Cardiac muscle cell (in vitro differentiated cells and primary cell): ENCODE measurements around the gene TMEM267. TPM values are rescaled to one million over a fixed set of nuclear protein-coding genes. Genes with fewer than 3 reads are reported as not detected.
"Not testable (repeated sequence)": the region's sequence is repeated elsewhere in the genome, so short reads cannot be mapped to it uniquely, and the experiment has no call there.

Source experiments
- DNase-seq, 2 donors: peaks; one replicate each; pipeline versions ENCODE4 v3.0.0 to v3.0.0-alpha.2; 2010 to 2017; ENCODE audit warnings: low read depth in 1 of 2, low spot score in 1 of 2
- H3K27ac ChIP-seq: fragments of 200-600 bp; sonication (generic); 2 replicates; pipeline ENCODE4 v1.5.1; 2016
- H3K27me3 ChIP-seq: fragments of 200-600 bp; sonication (generic); 2 replicates; pipeline ENCODE4 v1.6.0; 2016; ENCODE audit warnings: control low read depth
- H3K36me3 ChIP-seq: fragments of 200-600 bp; sonication (generic); 2 replicates; pipeline ENCODE4 v1.5.1; 2016; ENCODE audit warnings: control low read depth
- H3K4me1 ChIP-seq: fragments of 200-600 bp; sonication (generic); 2 replicates; pipeline ENCODE4 v1.8.1; 2017; ENCODE audit warnings: low read depth, mild to moderate bottlenecking, mixed run types
- H3K4me3 ChIP-seq: fragments of 200-600 bp; sonication (generic); 2 replicates; pipeline ENCODE4 v1.5.1; 2016; ENCODE audit warnings: mild to moderate bottlenecking
- H3K9me3 ChIP-seq: fragments of 200-600 bp; sonication (generic); 2 replicates; pipeline ENCODE4 v1.5.1; 2017; ENCODE audit warnings: low read depth, mild to moderate bottlenecking, control low read depth
- CTCF ChIP-seq: IDR thresholded peaks from 2 replicates; pipeline ENCODE4 v1.5.1; 2012; ENCODE audit warnings: low read depth, mild to moderate bottlenecking, low read length
- polyA plus RNA-seq: library from polyadenylated mRNA; unstranded; fragments of >200 nt; fragmentation: Nextera tagmentation; extraction: Ambion mirVana; gene quantifications from 2 replicates; pipeline ENCODE4 v1.2.1, GENCODE V29; 2016
- total RNA-seq: library from RNA; depleted of rRNA; stranded (reverse); fragments of >200 nt; gene quantifications from 2 replicates; pipeline ENCODE4 v1.2.3, GENCODE V29; 2016

The TMEM267 gene
- total and polyA plus RNA-seq, 2 experiments from 2014 or later, result 3.1 to 8.8 TPM

- Histone ChIP-seq H3K36me3 (no peaks in the 10 kb centered on the region), H3K4me3 (no peak overlapping the region), H3K27ac (no peak overlapping the region), H3K27me3 (no peaks in the 10 kb centered on the region), H3K4me1 (no peaks in the 10 kb centered on the region), H3K9me3 (no peaks in the 10 kb centered on the region)
- DNase-seq, result no peak
- no peak for TF ChIP-seq CTCF
Measured at GRCh38 chr5:43469671-43470391, 13.8 kb downstream of the TMEM267 start.

GRCh38 chr5:43467100-43467499 lies 16.6 kb downstream of the TMEM267 start:
- Histone ChIP-seq H3K36me3 (no peaks in the 10 kb centered on the region), H3K27ac (no peak overlapping the region), H3K4me3 (no peak overlapping the region), H3K4me1 (no peaks in the 10 kb centered on the region), H3K27me3 (no peaks in the 10 kb centered on the region), H3K9me3 (no peaks in the 10 kb centered on the region)
- no peak for DNase-seq
- TF ChIP-seq CTCF, result no peak

- H3K27ac ChIP-seq, H3K36me3 ChIP-seq, H3K9me3 ChIP-seq: not testable (repeated sequence)
Measured at GRCh38 chr5:43465455-43465854, 18.2 kb downstream of the TMEM267 start.

GRCh38 chr5:43461066-43461465 lies 22.6 kb downstream of the TMEM267 start:
- DNase-seq, result no peak
- no peak overlapping the region for H3K27ac ChIP-seq
- no peak overlapping the region for H3K4me3 ChIP-seq
- no peaks in the 10 kb centered on the region for H3K9me3 ChIP-seq
- no peaks in the 10 kb centered on the region for H3K4me1 ChIP-seq
- no peaks in the 10 kb centered on the region for H3K27me3 ChIP-seq
- H3K36me3 ChIP-seq, result no peaks in the 10 kb centered on the region
- TF ChIP-seq CTCF, result no peak

More at GRCh38 chr5:43465455-43465854, 18.2 kb downstream of the TMEM267 start:
- not testable (repeated sequence) for H3K4me3 ChIP-seq, H3K4me1 ChIP-seq, DNase-seq, H3K27me3 ChIP-seq

GRCh38 chr5:43456556-43456955 lies 27.1 kb downstream of the TMEM267 start:
- no peak for DNase-seq
- Histone ChIP-seq H3K9me3 (no peaks in the 10 kb centered on the region), H3K4me1 (no peaks in the 10 kb centered on the region), H3K36me3 (no peaks in the 10 kb centered on the region), H3K27me3 (no peaks in the 10 kb centered on the region), H3K4me3 (no peak overlapping the region), H3K27ac (no peak overlapping the region)
- no peak for TF ChIP-seq CTCF

- H3K4me1 ChIP-seq, DNase-seq, H3K27me3 ChIP-seq, H3K27ac ChIP-seq, H3K9me3 ChIP-seq, H3K36me3 ChIP-seq, H3K4me3 ChIP-seq: not testable (repeated sequence)
Measured at GRCh38 chr5:43441575-43441974, 42.1 kb downstream of the TMEM267 start.
